ENCODE data around the gene DPP10.
"Not testable (repeated sequence)": the region's sequence is repeated elsewhere in the genome, so short reads cannot be mapped to it uniquely, and the experiment has no call there.

DPP10 gene

GRCh38 chr2:114442510-114442909, at the start of gene DPP10:
Gene DPP10 (plus strand): TSS chr2:114442641.
- no peak for DNase-seq

GRCh38 chr2:114400890-114401289, 41.6 kb upstream of the DPP10 start:
- DNase-seq: no peak

- DNase-seq: no peak
These were observed 37.0 kb upstream of the DPP10 start for GRCh38 chr2:114405247-114406116.

GRCh38 chr2:114406347-114406746, 36.1 kb upstream of the DPP10 start:
- DNase-seq: no peak

- DNase-seq: not testable (repeated sequence)
These were observed 35.1 kb upstream of the DPP10 start for GRCh38 chr2:114407353-114407752.

- DNase-seq: no peak
These were observed 20.7 kb upstream of the DPP10 start for GRCh38 chr2:114421781-114422180.

GRCh38 chr2:114424699-114425098, 17.7 kb upstream of the DPP10 start:
- no peak for DNase-seq

GRCh38 chr2:114426756-114427155, 15.7 kb upstream of the DPP10 start:
- no peak for DNase-seq

GRCh38 chr2:114436329-114436728, 6.1 kb upstream of the DPP10 start:
- DNase-seq: no peak

- DNase-seq: no peak
These were observed 4.1 kb downstream of the DPP10 start for GRCh38 chr2:114446571-114446970.

GRCh38 chr2:114450639-114451038, 8.2 kb downstream of the DPP10 start:
- no peak for DNase-seq

GRCh38 chr2:114456566-114456965, 14.1 kb downstream of the DPP10 start:
- DNase-seq: no peak

- DNase-seq: no peak
These were observed 15.5 kb downstream of the DPP10 start for GRCh38 chr2:114457956-114458355.

GRCh38 chr2:114461116-114461515, 18.7 kb downstream of the DPP10 start:
- no peak for DNase-seq

GRCh38 chr2:114464961-114465706, 22.7 kb downstream of the DPP10 start:
- no peak for DNase-seq

GRCh38 chr2:114468343-114468742, 25.9 kb downstream of the DPP10 start:
- DNase-seq: no peak

- DNase-seq: no peak
These were observed 29.8 kb downstream of the DPP10 start for GRCh38 chr2:114472246-114472645.

GRCh38 chr2:114472726-114473125, 30.3 kb downstream of the DPP10 start:
- no peak for DNase-seq

- DNase-seq: no peak
These were observed 46.5 kb downstream of the DPP10 start for GRCh38 chr2:114488841-114489530.

GRCh38 chr2:114495046-114495445, 52.6 kb downstream of the DPP10 start:
- no peak for DNase-seq

GRCh38 chr2:114496959-114497358, 54.5 kb downstream of the DPP10 start:
- no peak for DNase-seq

- no peak for DNase-seq
These were observed 56.7 kb downstream of the DPP10 start for GRCh38 chr2:114499101-114499500.

GRCh38 chr2:114507744-114508143, 65.3 kb downstream of the DPP10 start:
- no peak for DNase-seq

- no peak for DNase-seq
These were observed 73.4 kb downstream of the DPP10 start for GRCh38 chr2:114515882-114516281.

Data from CD4-positive, alpha-beta T cell treated with Interferon gamma for 1 hour (primary cell).